GM18511 (cell line): ENCODE measurements around the gene SDK1.

Experiments
- ATAC-seq: cut with Tn5 transposase; IDR thresholded peaks from one replicate; pipeline ENCODE4 v1.9.1; 2021; ENCODE audit warnings: mild to moderate bottlenecking, moderate library complexity; ENCODE audit not compliant: unreplicated experiment

Gene SDK1

DNA sequence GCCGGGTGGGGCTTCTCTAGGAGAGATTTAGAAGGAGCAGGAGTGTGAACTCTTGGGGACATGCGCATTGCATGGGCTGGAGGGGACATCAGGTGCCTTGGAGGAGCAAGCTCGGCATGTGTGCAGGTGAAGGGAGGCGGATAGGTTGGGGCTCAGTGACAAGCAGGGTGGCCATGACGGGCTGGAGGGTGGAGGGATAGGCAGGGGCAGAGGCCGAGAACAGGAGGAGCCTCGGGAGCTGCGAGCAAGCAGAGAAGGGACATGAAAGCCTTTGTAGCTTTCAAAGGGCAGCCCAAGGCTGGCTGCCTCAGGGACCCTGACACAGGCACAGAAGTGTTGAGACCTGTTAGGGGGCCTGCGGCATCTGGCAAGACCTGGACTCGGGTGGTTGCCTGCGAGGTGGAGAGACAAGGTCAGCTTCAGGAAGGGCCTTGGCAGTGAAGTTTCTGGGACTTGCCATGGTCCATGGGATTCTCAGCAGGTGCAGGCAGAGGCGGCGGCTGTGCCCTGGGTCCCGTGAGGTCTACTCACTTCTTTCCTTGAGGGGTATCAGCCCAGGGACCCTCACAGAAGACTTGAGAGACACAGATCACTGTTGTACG is 664.8 kb downstream of the SDK1 start:
- no peak for ATAC-seq

DNA sequence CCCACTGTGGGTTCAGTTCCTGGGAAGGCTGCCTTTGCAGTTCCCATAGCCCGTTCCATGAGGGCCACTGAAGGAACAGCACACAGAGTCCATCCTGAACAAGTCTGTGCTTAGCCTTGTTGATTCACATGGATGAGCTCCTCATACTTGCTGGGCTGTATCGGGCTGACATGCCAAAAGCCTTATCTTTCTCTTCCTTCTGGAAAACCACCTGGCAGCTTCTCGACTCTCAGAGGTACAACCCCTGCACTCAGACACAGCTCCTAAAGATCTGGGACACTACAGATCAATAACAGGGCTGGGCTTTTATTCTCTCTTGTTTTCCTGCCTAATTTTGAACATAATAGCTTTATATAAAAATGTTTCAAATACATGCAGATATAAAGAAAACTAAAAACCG is 667.2 kb downstream of the SDK1 start:
- ATAC-seq = no peak

DNA sequence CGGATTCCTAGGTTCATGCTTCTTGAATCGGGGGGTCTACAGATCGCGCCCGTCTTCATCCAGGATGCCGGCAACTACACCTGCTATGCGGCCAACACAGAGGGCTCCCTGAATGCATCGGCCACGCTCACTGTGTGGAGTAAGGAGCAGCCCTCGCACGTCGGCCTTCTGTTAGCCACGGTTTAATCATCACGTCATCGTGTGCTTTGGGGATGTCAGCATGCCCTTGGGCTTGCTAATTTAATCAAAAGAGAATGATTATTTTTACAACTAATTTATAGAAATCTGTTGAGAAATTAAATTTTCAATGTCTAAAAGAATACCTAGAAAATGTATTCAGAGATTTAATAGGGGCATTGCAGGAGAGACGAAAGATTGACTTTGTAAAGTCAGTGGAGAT is 668.2 kb downstream of the SDK1 start:
- ATAC-seq = no peak

DNA sequence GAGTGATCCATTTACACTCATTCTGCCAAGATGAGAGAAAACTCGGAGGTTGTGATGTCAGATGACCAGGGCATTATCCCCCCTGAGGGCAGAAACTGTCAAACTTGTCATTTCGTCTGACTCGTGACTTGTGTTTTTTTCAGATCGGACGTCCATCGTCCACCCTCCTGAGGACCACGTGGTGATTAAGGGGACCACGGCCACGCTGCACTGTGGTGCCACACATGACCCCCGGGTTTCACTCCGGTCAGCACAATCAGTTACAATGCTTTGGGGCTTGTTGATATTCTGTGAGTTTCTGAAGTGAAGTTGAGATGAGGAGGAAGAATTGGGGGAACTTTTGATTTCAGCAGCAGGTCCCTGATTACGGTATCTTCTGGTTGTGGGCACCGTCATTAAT is 670.3 kb downstream of the SDK1 start:
- no peak for ATAC-seq

DNA sequence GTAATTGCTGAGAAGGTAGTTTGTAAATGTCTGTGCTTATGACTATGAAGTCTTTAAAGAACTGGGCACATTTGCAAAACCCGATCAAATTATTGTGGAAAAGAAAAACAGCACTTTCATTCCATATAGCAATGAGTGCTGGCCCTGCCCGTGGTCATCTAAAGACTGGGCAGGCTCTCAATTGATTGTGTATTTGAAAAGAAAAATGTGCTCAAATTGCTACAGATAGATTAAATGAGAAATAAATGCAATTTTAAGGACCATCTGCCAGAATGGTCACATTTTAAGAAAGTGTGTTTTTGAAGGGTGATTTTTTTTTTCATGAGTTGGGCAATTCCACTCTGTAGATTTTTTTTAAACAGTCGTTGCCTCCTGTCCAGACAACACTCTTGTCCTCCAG is 672.2 kb downstream of the SDK1 start:
- ATAC-seq = no peak

DNA sequence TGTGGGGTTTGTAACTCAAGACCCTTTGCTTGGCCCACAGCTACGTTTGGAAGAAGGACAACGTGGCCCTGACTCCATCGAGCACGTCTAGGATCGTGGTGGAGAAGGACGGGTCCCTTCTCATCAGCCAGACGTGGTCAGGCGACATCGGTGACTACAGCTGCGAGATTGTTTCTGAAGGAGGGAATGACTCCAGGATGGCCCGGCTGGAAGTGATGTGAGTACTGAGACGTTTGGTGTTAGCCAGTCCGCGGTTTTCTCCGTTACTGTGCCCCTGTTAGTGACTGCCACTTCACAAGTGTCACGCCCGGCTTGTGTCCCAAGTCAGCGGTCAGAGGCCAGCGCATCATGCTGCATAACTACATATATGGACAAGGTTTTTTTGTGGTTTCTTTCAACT is 673.3 kb downstream of the SDK1 start:
- no peak for ATAC-seq

DNA sequence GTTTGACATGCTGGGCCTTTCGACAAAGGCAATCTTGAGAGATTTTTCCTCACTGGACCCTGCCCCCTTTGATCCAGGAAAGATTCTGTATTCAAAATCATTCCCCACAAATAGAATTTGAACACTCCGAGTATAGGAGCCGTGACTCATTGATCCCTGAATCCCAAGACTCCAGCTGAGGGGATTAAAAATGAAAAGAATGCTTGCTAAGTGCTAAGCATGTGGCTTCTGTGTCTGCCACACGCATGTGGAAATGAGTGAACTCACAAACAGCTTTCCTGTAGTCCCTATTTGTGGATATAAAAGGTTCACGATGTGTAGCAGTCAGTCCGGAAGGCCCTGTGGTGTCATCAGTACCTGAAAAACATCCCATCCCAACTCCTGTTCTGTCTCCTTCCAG is 674.3 kb downstream of the SDK1 start:
- ATAC-seq = no peak

DNA sequence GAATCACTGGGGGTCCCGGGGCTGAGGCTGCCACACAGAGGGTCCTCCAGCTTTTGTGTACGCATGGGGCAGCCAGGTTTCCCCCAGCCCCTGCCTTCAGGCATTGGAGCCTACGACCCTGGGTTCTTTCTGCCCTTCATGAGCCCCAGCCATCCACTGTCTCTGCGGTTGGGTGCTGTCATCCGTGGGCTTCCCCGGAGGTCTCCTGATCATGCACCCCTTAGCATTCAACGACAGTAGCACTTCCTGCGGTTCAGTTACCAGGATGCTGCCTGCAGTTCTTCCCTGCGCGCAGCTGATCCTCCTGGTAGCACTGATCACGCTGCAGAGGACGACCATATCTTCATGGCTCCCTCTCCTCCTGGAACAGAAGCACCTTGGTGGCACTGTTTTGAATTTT is 676.3 kb downstream of the SDK1 start:
- no peak for ATAC-seq

DNA sequence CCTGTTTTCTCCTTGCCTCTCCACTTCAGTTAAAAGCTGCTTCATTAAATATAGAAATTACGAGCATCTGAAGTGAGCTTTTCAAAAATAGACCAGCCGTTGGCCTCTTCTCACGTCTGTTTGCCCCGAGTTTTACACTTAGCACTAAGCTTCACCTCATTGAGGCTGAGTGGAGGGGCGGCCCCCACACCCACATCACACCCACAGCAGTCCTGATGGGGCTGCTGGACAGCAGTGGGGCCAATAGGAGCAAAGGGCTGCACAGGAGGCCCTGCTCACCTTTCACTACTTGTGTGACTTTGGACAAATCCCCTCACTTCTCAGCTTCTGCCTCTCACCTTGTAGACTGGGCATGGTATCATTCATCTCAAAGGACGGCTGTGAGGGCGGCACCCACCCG is 677.8 kb downstream of the SDK1 start:
- no peak for ATAC-seq

DNA sequence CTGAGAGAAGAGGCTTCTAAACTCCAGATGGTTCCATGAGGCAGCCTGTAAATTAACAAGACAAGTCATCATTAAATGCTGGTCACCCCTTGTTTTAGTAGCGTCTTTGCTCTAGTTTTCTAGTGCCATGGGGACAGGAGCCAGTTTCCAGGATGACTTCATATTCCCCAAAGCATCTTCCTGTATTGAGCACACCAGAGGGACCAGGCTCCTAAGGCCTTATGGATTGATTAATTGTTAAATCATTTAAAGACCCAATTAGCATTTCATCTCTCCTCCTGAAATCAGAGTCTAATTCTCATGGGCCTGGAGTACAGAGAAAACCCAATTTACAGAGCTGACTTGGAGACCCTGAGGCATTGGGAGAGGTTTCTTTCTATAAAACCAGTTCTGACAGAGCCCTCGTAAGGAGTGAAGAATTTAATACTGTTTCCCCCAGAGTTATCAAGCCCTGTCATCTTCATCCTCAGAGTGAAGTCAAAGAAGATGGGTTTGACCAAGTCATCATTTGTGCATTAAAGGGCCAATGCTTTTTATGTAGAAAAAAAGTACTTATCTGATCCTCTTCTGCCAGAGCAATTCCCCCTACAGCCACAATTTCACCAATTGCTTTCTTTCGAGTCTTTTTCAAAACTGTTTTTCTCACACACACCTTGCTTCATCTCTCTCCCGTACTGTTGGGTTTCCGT is 678.7 kb downstream of the SDK1 start:
- ATAC-seq = no peak

DNA sequence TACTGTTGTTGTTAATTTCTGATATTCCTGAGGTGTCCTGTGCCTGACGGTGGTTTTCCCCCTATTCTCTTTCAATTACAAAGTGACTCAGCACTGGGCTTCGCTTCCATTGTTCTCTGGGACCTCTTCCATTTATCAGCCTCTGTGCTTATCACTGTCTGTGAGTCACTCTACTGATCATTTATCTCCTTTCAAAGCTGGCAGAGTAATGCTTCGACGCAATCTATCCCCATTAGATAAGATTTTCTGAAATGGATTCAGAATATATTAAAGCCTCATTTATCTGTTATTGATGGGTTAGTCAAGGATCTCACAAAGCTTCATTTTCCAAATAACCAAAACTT is 679.2 kb downstream of the SDK1 start:
- ATAC-seq = no peak

DNA sequence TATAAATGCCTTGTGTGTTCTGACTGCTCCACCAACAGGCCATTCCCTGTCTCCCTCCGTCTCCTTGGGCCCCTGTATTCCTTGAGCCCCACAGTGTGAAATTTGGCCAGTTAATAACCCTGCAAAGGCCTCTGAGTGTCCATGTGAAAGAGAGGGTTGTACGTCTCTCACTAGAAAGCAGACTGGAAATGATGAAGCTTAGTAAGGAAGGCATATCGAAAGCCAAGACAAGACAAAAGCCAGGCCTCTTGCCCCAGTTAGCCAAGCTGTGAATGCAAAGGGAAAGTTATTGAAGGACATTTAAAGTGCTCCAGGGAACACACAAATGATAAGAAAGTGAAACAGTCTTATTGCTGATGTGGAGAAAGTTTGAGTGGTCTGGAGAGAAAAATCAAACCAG is 680.2 kb downstream of the SDK1 start:
- no peak for ATAC-seq

DNA sequence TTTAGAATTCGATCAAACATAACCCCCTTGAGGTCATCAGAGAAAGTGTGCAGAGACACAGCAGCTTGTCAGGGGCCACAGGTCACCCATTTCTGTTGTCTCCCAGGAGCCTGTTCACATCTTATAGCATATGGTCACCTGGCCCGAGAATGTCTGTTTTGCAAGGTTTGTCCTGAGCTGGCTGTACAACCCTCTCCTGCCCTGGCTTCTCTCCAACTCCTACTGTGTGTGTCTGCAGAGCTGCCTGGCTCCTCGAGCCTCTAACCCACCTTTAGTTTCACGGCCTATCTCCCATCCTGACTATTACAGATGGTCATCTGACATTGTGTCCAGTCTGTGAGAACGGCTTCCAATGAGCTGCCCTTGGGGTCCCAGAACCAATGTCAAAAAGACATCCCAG is 683.4 kb downstream of the SDK1 start:
- ATAC-seq = no peak

DNA sequence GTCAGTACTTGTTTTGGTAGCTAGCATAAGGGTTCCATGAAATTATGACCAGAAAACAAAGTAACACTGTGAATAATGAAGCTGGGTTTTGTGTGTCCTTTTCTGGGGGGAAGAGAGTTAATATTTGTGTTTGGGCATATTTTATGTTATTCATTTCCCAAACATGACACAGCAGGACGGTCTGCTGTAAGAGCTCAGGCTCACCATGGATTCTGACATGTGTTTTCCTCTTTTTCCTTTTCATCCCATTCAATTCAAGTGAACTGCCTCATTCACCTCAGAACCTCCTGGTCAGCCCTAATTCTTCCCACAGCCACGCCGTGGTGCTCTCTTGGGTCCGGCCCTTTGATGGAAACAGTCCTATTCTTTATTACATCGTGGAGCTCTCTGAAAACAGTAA is 685.9 kb downstream of the SDK1 start:
- no peak for ATAC-seq

DNA sequence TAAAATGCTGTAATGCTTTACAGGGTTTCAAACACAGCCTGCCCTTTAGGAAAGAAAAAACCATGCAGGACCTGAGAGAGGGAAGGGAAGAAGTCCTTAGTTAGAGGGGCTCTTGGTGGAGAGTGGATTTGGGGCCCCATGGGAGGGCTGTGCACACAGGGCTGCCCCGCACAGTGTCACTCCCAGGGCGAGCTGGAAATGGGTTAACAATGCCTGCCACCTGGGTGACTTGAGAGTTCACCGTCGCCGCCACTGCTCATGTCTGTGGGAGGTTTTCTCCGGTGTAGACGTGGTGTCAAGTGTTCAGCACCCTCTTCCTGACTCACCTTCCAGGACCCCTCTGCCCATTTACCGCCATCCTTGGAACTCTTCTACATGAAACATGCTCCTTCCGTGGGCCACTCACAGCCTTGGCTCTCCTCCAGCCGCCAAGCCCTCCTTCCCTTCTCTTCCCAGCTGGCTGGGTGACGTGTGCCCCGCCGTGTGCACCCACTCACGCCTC is 686.4 kb downstream of the SDK1 start:
- no peak for ATAC-seq

DNA sequence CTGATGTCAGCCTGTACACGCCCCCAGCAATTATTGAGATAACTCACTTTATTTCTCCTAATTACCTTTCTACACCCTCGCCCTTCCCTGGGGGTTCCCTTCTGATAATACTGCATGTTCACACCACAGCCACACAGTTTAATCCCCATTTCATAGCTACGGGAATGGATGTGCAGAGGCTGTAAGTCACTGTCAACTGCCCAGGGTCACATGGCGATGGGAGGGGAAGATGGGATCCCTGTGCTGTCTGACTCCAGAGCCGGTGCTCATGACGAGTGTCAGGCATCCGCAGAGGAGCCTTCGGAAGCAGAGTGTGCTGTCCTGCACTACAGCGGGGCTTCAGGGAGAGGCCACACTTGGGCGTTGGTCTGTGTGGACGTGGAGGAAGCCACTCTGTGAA is 688.7 kb downstream of the SDK1 start:
- no peak for ATAC-seq

DNA sequence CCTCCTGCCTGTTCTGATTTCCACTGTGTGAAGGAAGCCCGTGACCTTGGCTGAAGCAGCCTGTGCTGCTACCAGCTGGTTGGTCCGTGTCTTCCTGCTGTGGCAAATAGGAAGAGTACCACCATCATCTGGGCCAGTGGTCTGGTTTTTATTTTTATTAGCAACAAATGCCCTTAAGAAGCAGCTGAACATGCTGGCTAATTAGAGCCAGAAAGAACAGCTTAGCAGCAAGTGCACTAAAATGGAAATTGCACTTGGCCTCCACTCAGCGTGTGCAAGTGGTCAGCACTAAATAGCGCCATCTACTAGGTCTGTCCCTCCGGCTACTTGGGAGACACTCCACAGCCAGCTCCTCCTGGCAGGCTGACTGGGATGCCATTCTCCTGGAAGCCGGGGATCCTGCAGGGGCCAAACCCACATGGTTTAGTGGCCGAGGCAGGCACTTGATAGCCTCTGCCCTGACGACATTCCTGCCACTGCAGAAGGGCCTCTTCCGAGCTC is 690.7 kb downstream of the SDK1 start:
- ATAC-seq = no peak

DNA sequence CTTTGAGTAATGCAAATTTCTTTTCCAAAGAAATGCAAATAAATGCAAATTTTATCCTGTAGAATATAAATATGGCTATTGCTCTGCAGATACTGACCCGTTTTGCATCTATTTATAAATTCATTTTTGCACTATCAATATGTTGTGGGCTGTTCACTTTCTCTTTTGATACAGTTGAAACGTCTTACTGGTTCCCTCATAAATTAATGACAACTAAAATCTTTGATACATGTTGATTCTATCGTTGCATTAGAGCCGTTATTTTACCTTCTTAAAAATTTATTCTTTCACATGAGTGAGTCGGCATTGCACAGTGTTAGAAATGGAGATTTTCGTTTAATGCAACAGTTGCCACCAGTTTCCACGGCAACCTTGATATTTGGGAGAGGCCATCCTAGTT is 691.8 kb downstream of the SDK1 start:
- no peak for ATAC-seq

DNA sequence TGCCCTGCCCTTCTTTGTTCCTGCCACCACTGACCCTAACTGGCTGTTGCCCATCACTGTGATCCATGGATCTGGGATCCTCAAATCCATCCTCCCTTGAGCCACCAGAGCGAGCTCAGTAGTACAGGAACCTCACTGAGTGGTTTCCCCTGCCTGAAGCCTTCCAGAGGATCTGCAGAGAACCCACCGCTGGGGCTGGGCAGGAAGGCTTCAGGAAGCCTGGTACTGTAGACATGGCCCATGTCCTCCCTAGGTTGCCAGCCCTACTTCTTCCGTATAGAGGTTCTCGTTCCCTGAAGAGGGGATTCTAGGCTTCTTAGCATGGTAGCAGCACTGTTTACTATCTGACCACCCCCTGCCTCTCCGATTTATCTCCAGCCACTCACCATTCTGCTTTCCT is 693.7 kb downstream of the SDK1 start:
- ATAC-seq = no peak

DNA sequence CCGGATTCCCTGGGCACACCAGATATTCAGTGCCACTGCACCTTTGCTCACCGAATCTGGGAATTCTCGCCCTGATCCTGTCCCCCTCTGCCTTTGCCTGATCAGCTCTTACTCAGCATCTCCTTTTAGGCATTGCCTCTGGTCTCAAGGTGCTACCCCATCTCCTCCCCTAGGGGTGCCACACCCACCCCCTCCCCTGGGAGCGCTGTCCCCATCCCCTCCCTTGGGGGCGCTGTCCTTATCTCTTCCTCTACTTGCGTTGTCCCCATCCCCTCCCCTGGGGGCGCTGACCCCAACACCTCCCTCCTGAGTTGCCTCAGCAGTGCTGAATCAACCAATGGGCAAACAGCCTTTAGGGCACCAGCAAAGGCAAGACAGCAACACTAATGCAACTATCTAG is 694.1 kb downstream of the SDK1 start:
- no peak for ATAC-seq

DNA sequence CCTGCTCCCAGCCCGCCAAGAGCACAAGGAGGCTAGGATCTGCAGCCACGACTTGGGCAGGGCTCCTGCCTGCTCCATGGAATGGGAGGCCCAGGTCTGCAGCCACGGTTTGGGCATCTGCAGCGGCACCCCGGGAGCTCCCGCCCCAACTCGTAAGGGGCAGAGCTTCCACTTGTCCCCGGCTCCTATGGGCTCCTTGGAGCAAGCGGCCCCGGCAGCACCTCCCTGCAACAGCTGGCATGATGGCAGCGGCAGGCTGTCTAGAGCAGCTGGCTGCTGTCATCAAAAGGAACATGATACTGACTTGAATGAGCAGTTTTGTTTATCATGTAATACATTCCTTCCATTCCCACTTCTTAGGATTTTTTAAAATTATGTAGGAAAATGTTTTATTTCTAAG is 697.0 kb downstream of the SDK1 start:
- ATAC-seq = no peak

DNA sequence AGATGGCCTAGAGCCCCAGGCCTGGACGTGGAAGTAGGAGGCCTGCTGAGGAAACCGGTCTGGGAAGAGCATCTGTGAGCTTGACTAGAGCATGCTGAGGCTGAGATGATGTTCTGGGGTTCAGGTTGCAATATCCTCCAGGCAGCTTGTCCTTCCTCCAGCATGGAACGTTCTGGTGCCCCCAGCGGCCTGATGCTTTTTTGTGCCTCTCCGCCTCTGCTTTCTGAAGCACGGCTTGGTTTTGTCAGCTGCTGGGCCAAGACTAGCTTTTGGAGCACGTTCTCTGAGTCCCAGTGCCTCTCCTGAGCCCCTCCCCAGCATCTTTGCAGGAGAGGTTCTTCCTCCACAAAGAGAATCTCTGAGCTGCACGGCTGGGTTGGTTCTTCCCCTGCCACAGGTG is 699.1 kb downstream of the SDK1 start:
- no peak for ATAC-seq

DNA sequence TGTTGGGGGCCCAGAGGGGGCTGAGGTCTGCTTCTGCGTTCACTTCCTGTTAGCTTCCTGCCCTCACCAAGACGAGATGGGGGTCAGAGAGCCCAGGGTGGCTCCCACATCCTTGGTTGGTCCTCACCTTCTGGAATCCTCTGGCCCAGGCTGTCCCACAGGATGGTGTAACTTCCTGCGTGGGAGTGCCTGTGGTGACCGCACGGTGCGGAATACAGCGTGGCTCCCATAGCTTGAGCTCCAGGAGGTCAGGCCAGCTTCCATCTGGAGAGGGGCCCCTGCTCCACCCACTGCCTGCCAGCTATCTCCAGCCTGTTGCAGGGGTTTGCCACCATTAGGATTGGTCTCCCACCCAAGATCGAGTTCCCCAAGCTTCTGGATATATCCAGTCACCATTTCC is 699.9 kb downstream of the SDK1 start:
- no peak for ATAC-seq
